ENCODE measurements around the gene PTRHD1. TPM values are rescaled to one million over a fixed set of nuclear protein-coding genes. Genes with fewer than 3 reads are reported as not detected.

PTRHD1 gene
- total and polyA plus RNA-seq, 2 of the 8 experiments (the other 6 are each of a cell fraction or from before 2014, with no cell fraction given) = 46.2 to 91.9 TPM

- H3K27ac ChIP-seq (ENCODE audit: low read depth, low read length) = no peak overlapping the region
- no peak overlapping the region for H4K91ac ChIP-seq (replicated peaks; ENCODE audit: insufficient read length, low read length)
- H3K18ac ChIP-seq (ENCODE audit: extremely low read depth, low read length) = no peak overlapping the region
- H3K4ac ChIP-seq (replicated peaks; ENCODE audit: insufficient read length, low read depth, low read length) = no peak overlapping the region
- no peak overlapping the region for H2BK120ac ChIP-seq (replicated peaks; ENCODE audit: low read depth, low read length)
- H3K4me2 ChIP-seq (ENCODE audit: insufficient read depth in 1 of 2, low read depth in 2 of 2, low read length in 2 of 2) = no peak overlapping the region
- H2BK20ac ChIP-seq (ENCODE audit: low read length) = no peak overlapping the region
- no peaks in the 10 kb centered on the region for H3K4me1 ChIP-seq (replicated peaks in 1 of 4; ENCODE audit: control insufficient read depth in 3 of 4, insufficient read depth in 4 of 4, low read length in 3 of 4)
- CTCF ChIA-PET (ENCODE audit: partially characterized antibody) = interaction anchor here (1.0 kb wide), 1 partner anchor 14 kb away, joined by 3 read pairs; no protein-coding TSS in a partner anchor
- H3K23me2 ChIP-seq (ENCODE audit: low read depth, low read length) = no peaks in the 10 kb centered on the region
- H4K8ac ChIP-seq (ENCODE audit: extremely low read depth, insufficient read depth, low read length) = no peak overlapping the region
- H2AK5ac ChIP-seq (ENCODE audit: low read depth, low read length) = no peak overlapping the region
- no peak overlapping the region for H2BK15ac ChIP-seq (ENCODE audit: low read length)
- no peak overlapping the region for H3K56ac ChIP-seq (replicated peaks; ENCODE audit: insufficient read length, low read depth, low read length)
- no peaks in the 10 kb centered on the region for H3K27me3 ChIP-seq (replicated peaks in 1 of 4; ENCODE audit: control insufficient read depth in 3 of 4, extremely low read depth in 1 of 4, insufficient read depth in 3 of 4, low read length in 3 of 4)
- H2AFZ ChIP-seq (ENCODE audit: low read length) = no peak overlapping the region
- no peaks in the 10 kb centered on the region for H3K9me3 ChIP-seq (ENCODE audit: insufficient read depth in 2 of 2, low read depth in 1 of 2, low read length in 1 of 2)
- H3K9ac ChIP-seq (replicated peaks in 1 of 4; ENCODE audit: extremely low read depth in 1 of 4, low read depth in 3 of 4, low read length in 3 of 4) = no peak overlapping the region
- POLR2A ChIA-PET (ENCODE audit: partially characterized antibody) = no interaction called here
- no peak for TF ChIP-seq BCL11A (IDR thresholded peaks at IDR 0.05; ENCODE audit: low read depth in 2 of 2, low read length in 2 of 2)
- H3K36me3 ChIP-seq (ENCODE audit: control insufficient read depth in 2 of 4, insufficient read depth in 4 of 4, low read length in 3 of 4) = peaks cover 0 to 5% (median 2%) of the 10 kb centered on the region in 4 experiments; a peak in 3 of 8 replicates
- no peak overlapping the region for H2BK12ac ChIP-seq (ENCODE audit: low read depth, low read length)
- no peaks in the 10 kb centered on the region for H3K79me2 ChIP-seq (ENCODE audit: control insufficient read depth in 1 of 2, insufficient read depth in 2 of 2, low read length in 2 of 2)
- FAIRE-seq = no peak
- no peak overlapping the region for H3K14ac ChIP-seq (ENCODE audit: insufficient read length)
- no peaks in the 10 kb centered on the region for H3K79me1 ChIP-seq (ENCODE audit: low read depth, low read length)
- H2BK5ac ChIP-seq (ENCODE audit: low read depth, low read length) = no peak overlapping the region
- H3K23ac ChIP-seq (ENCODE audit: insufficient read length) = no peak overlapping the region
- H4K20me1 ChIP-seq (replicated peaks in 1 of 2; ENCODE audit: control insufficient read depth in 1 of 2, insufficient read depth in 2 of 2, low read length in 2 of 2) = no peaks in the 10 kb centered on the region
- WGBS, 2 experiments (ENCODE audit: extremely low coverage in 1 of 2, insufficient coverage in 1 of 2, insufficient read length in 1 of 2, insufficient replicate concordance in 2 of 2, low coverage in 1 of 2, low lambda C conversion rate in 2 of 2, missing lambda C conversion rate in 1 of 2) = 82% methylated on average over 1 of the region's 1 CpG; no CpG with 5 or more reads in 1 of the 2 experiments
- H3K4me3 ChIP-seq (ENCODE audit: extremely low read depth in 1 of 4, insufficient read depth in 2 of 4, low read depth in 3 of 4, low read length in 4 of 4) = no peak overlapping the region
- H4K5ac ChIP-seq (ENCODE audit: insufficient read length, low read depth, low read length) = no peak overlapping the region
- no peak for DNase-seq (ENCODE audit: low read depth in 1 of 2, low spot score in 2 of 2)
Measured at GRCh38 chr2:24740142-24740541, 53.0 kb downstream of the PTRHD1 start.

Other genes starting within 250 kb of the PTRHD1 start
- gene CENPO, start within 50 bp of the PTRHD1 start, total RNA-seq (2021; fragmentation: NEBNext Ultra II Directional; extraction: Animal tissue kit (Norgen Biotek cat#: 25700)) = 46.3 and 47.0 TPM in 2 replicates
- gene CENPO, start within 50 bp of the PTRHD1 start, polyA plus RNA-seq (2011; rRNA removed) = 34.4 and 36.1 TPM in 2 replicates
- 50.5 and 52.9 TPM in 2 replicates for gene ADCY3, start 126.8 kb upstream of the PTRHD1 start, total RNA-seq (2021; fragmentation: NEBNext Ultra II Directional; extraction: Animal tissue kit (Norgen Biotek cat#: 25700))
- gene ADCY3, start 126.8 kb upstream of the PTRHD1 start, polyA plus RNA-seq (2011; rRNA removed) = 45.1 and 61.8 TPM in 2 replicates
- gene DNAJC27, start 178.6 kb upstream of the PTRHD1 start, total RNA-seq (2021; fragmentation: NEBNext Ultra II Directional; extraction: Animal tissue kit (Norgen Biotek cat#: 25700)) = 3.7 and 4.5 TPM in 2 replicates
- gene DNAJC27, start 178.6 kb upstream of the PTRHD1 start, polyA plus RNA-seq (2011; rRNA removed) = 1.4 and 1.5 TPM in 2 replicates
- gene EFR3B, start 248.7 kb upstream of the PTRHD1 start, total RNA-seq (2021; fragmentation: NEBNext Ultra II Directional; extraction: Animal tissue kit (Norgen Biotek cat#: 25700)) = 8.8 and 9.6 TPM in 2 replicates
- 3.4 and 4.9 TPM in 2 replicates for gene EFR3B, start 248.7 kb upstream of the PTRHD1 start, polyA plus RNA-seq (2011; rRNA removed)